HepG2 (cell line): ENCODE data around the gene MTA1. TPM values are rescaled to one million over a fixed set of nuclear protein-coding genes. Genes with fewer than 3 reads are reported as not detected.

Experiments used
- BCL3 ChIP-seq: sonication (generic); formaldehyde crosslinking; IDR thresholded peaks from 2 replicates; pipeline ENCODE4 v1.5.1; 2020; ENCODE audit warnings: mild to moderate bottlenecking, missing genetic modification reagents, moderate library complexity
- GRHL1 ChIP-seq: sonication (generic); formaldehyde crosslinking; conservative IDR thresholded peaks from 2 replicates; pipeline ENCODE4 v1.8.0; 2022; ENCODE audit warnings: missing genetic modification reagents
- IRF2 ChIP-seq: IDR thresholded peaks from 2 replicates; pipeline ENCODE4 v1.6.1; 2018; ENCODE audit warnings: missing genetic modification reagents, missing compliant biosample characterization
- KLF13 ChIP-seq: sonication (generic); formaldehyde crosslinking; IDR thresholded peaks from 2 replicates; pipeline ENCODE4 v1.4.0; 2020; ENCODE audit warnings: mild to moderate bottlenecking, missing genetic modification reagents
- MEIS2 ChIP-seq: sonication (generic); formaldehyde crosslinking; IDR thresholded peaks from 2 replicates; pipeline ENCODE4 v1.9.0; 2021; ENCODE audit warnings: mild to moderate bottlenecking, missing genetic modification reagents
- MLLT10 ChIP-seq: sonication (generic); formaldehyde crosslinking; IDR thresholded peaks from 2 replicates; pipeline ENCODE4 v1.4.0; 2020; ENCODE audit warnings: missing genetic modification reagents
- REST ChIP-seq, 2 experiments: IDR thresholded peaks; 2 replicates each; pipeline ENCODE4 v1.6.1; 2011 to 2012; ENCODE audit warnings: low read length in 2 of 2, borderline replicate concordance in 1 of 2, low read depth in 1 of 2, mild to moderate bottlenecking in 1 of 2, moderate library complexity in 1 of 2
- SUZ12 ChIP-seq: fragments of 150-350 bp; IDR thresholded peaks from 2 replicates; pipeline ENCODE4 v1.6.1; 2014; ENCODE audit warnings: low read depth, low read length
- TAF1 ChIP-seq: sonication (generic); formaldehyde crosslinking; IDR thresholded peaks from 2 replicates; pipeline ENCODE4 v1.4.0; 2020; ENCODE audit warnings: missing genetic modification reagents
- ZBED4 ChIP-seq: sonication (generic); formaldehyde crosslinking; IDR thresholded peaks from 2 replicates; pipeline ENCODE4 v1.4.0; 2020; ENCODE audit warnings: missing genetic modification reagents, borderline replicate concordance
- ZNF136 ChIP-seq: sonication (generic); formaldehyde crosslinking; IDR thresholded peaks from 2 replicates; pipeline ENCODE4 v1.8.1; 2022; ENCODE audit warnings: low read depth, mild to moderate bottlenecking, moderate library complexity, missing genetic modification reagents
- ZXDC ChIP-seq: sonication (generic); formaldehyde crosslinking; IDR thresholded peaks from 2 replicates; pipeline ENCODE4 v1.5.0; 2020; ENCODE audit warnings: mild to moderate bottlenecking, missing genetic modification reagents
- polyA plus RNA-seq, 8 experiments: library from polyadenylated mRNA; depleted of rRNA in 3 of 8; stranded (reverse) in 7 of 8; unstranded in 1 of 8; fragments of >200 nt; fragmentation: Illumina TruSeq in 4 of 8; extraction: Trizol in 4 of 8; gene quantifications; 2 replicates each; pipeline versions ENCODE4 v1.2.1 to v1.2.3, GENCODE V29; 2011 to 2016; ENCODE audit warnings: low read depth in 4 of 8, missing spikeins in 1 of 8, mixed read lengths in 1 of 8; ENCODE audit not compliant: insufficient read depth in 1 of 8
- total RNA-seq, 5 experiments: library from RNA; depleted of rRNA; stranded (reverse); fragments of >200 nt; fragmentation: Illumina TruSeq; extraction: Trizol; gene quantifications; 2 replicates each; pipeline ENCODE4 v1.2.3, GENCODE V29; 2016; ENCODE audit warnings: low read depth in 1 of 5

Gene MTA1
- total and polyA plus RNA-seq, 2 of the 13 experiments (the other 11 are each of a cell fraction or from before 2014, with no cell fraction given): 35.2 to 85.8 TPM

GRCh38 chr14:105499256-105500035, 79.8 kb downstream of the MTA1 start (continued):
- TF ChIP-seq ZBED4 (CRISPR knock-in tag) (peak; percentile 20; the same call in 1 of the 2 replicates), BCL3 (CRISPR knock-in tag) (no peak), REST (IDR thresholded peaks at IDR 0.05; ENCODE audit: borderline replicate concordance in 1 of 2, low read depth in 1 of 2, low read length in 2 of 2) (no peak), KLF13 (CRISPR knock-in tag) (no peak), MLLT10 (CRISPR knock-in tag) (no peak), IRF2 (CRISPR knock-in tag) (peak; percentile 68), MEIS2 (CRISPR knock-in tag) (no peak; the same call in none of the 2 replicates), ZNF136 (CRISPR knock-in tag) (no peak; the same call in 1 of the 2 replicates), GRHL1 (CRISPR knock-in tag) (no peak), ZXDC (no peak), SUZ12 (no peak), TAF1 (CRISPR knock-in tag) (peak; percentile 61; the same call in 1 of the 2 replicates)
